Dendritic cell treated with granulocyte-macrophage colony-stimulating factor and Interleukin-4, amounts not matched to agents 40 ng/mL and 50 ng/mL, for 4 days (primary cell): ENCODE results near the gene FOXC2.

Source experiments
- H3K27ac Mint-ChIP-seq: one replicate; pipeline ENCODE4 v1.8.0; 2022; ENCODE audit warnings: mild to moderate bottlenecking, mixed read lengths
- H3K27me3 Mint-ChIP-seq: one replicate; pipeline ENCODE4 v1.8.0; 2022; ENCODE audit warnings: mild to moderate bottlenecking, mixed read lengths
- H3K36me3 Mint-ChIP-seq: one replicate; pipeline ENCODE4 v1.8.0; 2022; ENCODE audit warnings: low read depth, mixed read lengths
- H3K4me1 Mint-ChIP-seq: one replicate; pipeline ENCODE4 v1.8.0; 2022; ENCODE audit warnings: low read depth, mixed read lengths
- H3K4me3 Mint-ChIP-seq: one replicate; pipeline ENCODE4 v1.8.0; 2022; ENCODE audit warnings: mild to moderate bottlenecking, moderate library complexity, mixed read lengths
- H3K9me3 Mint-ChIP-seq: one replicate; pipeline ENCODE4 v1.8.0; 2022; ENCODE audit warnings: mixed read lengths
- intact Hi-C: fragments of 100-400 bp; cut with micrococcal nuclease; formaldehyde crosslinking; loops from one replicate; pipeline ENCODE4 v1.15.0; 2022

FOXC2 gene

GRCh38 chr16:86566601-86566965 lies at the start of gene FOXC2:
Gene FOXC2, plus strand, starts transcription at chr16:86566829. Its CDS starts 507 bp downstream, at chr16:86567336.
- H3K27ac Mint-ChIP-seq, result no peak within 1 kb of the TSS
- intact Hi-C loops, result no loop called here
- peak within 1 kb of the TSS; percentile 33 for H3K4me3 Mint-ChIP-seq
- no peaks in the 10 kb centered on the region for H3K9me3 Mint-ChIP-seq
- H3K36me3 Mint-ChIP-seq, result no peaks in the 10 kb centered on the region
- H3K27me3 Mint-ChIP-seq, result peaks cover 82% of the 10 kb centered on the region
- H3K4me1 Mint-ChIP-seq, result peaks cover 8% of the 10 kb centered on the region

GRCh38 chr16:86517033-86517432 lies 49.6 kb upstream of the FOXC2 start:
- intact Hi-C loops, result loop anchor here (5.0 kb wide), 2 partner anchors 175 to 700 kb away; no protein-coding TSS in a partner anchor
- Mint-ChIP-seq H3K27ac (no peak overlapping the region), H3K36me3 (no peaks in the 10 kb centered on the region), H3K4me3 (no peak overlapping the region), H3K9me3 (no peaks in the 10 kb centered on the region), H3K4me1 (peaks cover 12% of the 10 kb centered on the region), H3K27me3 (peaks cover 87% of the 10 kb centered on the region)

GRCh38 chr16:86517652-86518258 lies 48.9 kb upstream of the FOXC2 start:
- Mint-ChIP-seq H3K4me3 (no peak overlapping the region), H3K36me3 (no peaks in the 10 kb centered on the region), H3K27ac (no peak overlapping the region), H3K4me1 (peaks cover 12% of the 10 kb centered on the region), H3K27me3 (peaks cover 83% of the 10 kb centered on the region), H3K9me3 (no peaks in the 10 kb centered on the region)
- intact Hi-C loops, result loop anchor here (2.0 to 5.0 kb wide), 3 partner anchors 175 to 700 kb away; no protein-coding TSS in a partner anchor

- Mint-ChIP-seq H3K4me1 (peaks cover 7% of the 10 kb centered on the region), H3K27ac (no peak overlapping the region), H3K9me3 (no peaks in the 10 kb centered on the region), H3K36me3 (no peaks in the 10 kb centered on the region), H3K27me3 (peaks cover 75% of the 10 kb centered on the region), H3K4me3 (no peak overlapping the region)
- intact Hi-C loops, result loop anchor here (2.0 to 5.0 kb wide), 3 partner anchors 177 to 702 kb away; no protein-coding TSS in a partner anchor
These were observed 47.5 kb upstream of the FOXC2 start for GRCh38 chr16:86519007-86519648.

- H3K9me3 Mint-ChIP-seq, result no peaks in the 10 kb centered on the region
- peaks cover 74% of the 10 kb centered on the region for H3K27me3 Mint-ChIP-seq
- H3K27ac Mint-ChIP-seq, result no peak overlapping the region
- intact Hi-C loops, result loop anchor here (2.0 to 5.0 kb wide), 3 partner anchors 177 to 702 kb away; no protein-coding TSS in a partner anchor
- peaks cover 7% of the 10 kb centered on the region for H3K4me1 Mint-ChIP-seq
- peak overlapping the region; percentile 21 for H3K4me3 Mint-ChIP-seq
- no peaks in the 10 kb centered on the region for H3K36me3 Mint-ChIP-seq
These were observed 46.8 kb upstream of the FOXC2 start for GRCh38 chr16:86519649-86520316.

- peaks cover 7% of the 10 kb centered on the region for H3K4me1 Mint-ChIP-seq
- H3K27me3 Mint-ChIP-seq, result peaks cover 66% of the 10 kb centered on the region
- no peaks in the 10 kb centered on the region for H3K36me3 Mint-ChIP-seq
- H3K4me3 Mint-ChIP-seq, result no peak overlapping the region
- H3K9me3 Mint-ChIP-seq, result no peaks in the 10 kb centered on the region
- intact Hi-C loops, result no loop called here
- no peak overlapping the region for H3K27ac Mint-ChIP-seq
These were observed 46.1 kb upstream of the FOXC2 start for GRCh38 chr16:86520317-86521210.

GRCh38 chr16:86521236-86522197 lies 45.1 kb upstream of the FOXC2 start:
- Mint-ChIP-seq H3K4me3 (no peak overlapping the region), H3K36me3 (no peaks in the 10 kb centered on the region), H3K4me1 (peaks cover 7% of the 10 kb centered on the region), H3K27ac (no peak overlapping the region), H3K9me3 (no peaks in the 10 kb centered on the region), H3K27me3 (peaks cover 56% of the 10 kb centered on the region)
- intact Hi-C loops, result no loop called here

- intact Hi-C loops, result no loop called here
- Mint-ChIP-seq H3K9me3 (no peaks in the 10 kb centered on the region), H3K4me1 (peaks cover 7% of the 10 kb centered on the region), H3K27ac (no peak overlapping the region), H3K27me3 (peaks cover 45% of the 10 kb centered on the region), H3K4me3 (no peak overlapping the region), H3K36me3 (no peaks in the 10 kb centered on the region)
These were observed 44.0 kb upstream of the FOXC2 start for GRCh38 chr16:86522634-86523033.

GRCh38 chr16:86523166-86523740 lies 43.4 kb upstream of the FOXC2 start:
- Mint-ChIP-seq H3K9me3 (no peaks in the 10 kb centered on the region), H3K27me3 (peaks cover 39% of the 10 kb centered on the region), H3K4me3 (no peak overlapping the region), H3K36me3 (peaks cover 1% of the 10 kb centered on the region), H3K27ac (no peak overlapping the region), H3K4me1 (peaks cover 7% of the 10 kb centered on the region)
- intact Hi-C loops, result no loop called here

GRCh38 chr16:86524029-86524428 lies 42.6 kb upstream of the FOXC2 start:
- intact Hi-C loops, result no loop called here

GRCh38 chr16:86525696-86526095 lies 40.9 kb upstream of the FOXC2 start:
- no peaks in the 10 kb centered on the region for H3K9me3 Mint-ChIP-seq
- H3K27me3 Mint-ChIP-seq, result peaks cover 19% of the 10 kb centered on the region
- H3K4me1 Mint-ChIP-seq, result no peaks in the 10 kb centered on the region
- H3K27ac Mint-ChIP-seq, result no peak overlapping the region
- H3K4me3 Mint-ChIP-seq, result no peak overlapping the region
- intact Hi-C loops, result no loop called here
- peaks cover 24% of the 10 kb centered on the region for H3K36me3 Mint-ChIP-seq

More at GRCh38 chr16:86524029-86524428, 42.6 kb upstream of the FOXC2 start:
- peaks cover 31% of the 10 kb centered on the region for H3K27me3 Mint-ChIP-seq
- no peak overlapping the region for H3K4me3 Mint-ChIP-seq
- H3K36me3 Mint-ChIP-seq, result peaks cover 9% of the 10 kb centered on the region
- peaks cover 7% of the 10 kb centered on the region for H3K4me1 Mint-ChIP-seq
- no peak overlapping the region for H3K27ac Mint-ChIP-seq
- H3K9me3 Mint-ChIP-seq, result no peaks in the 10 kb centered on the region

GRCh38 chr16:86527366-86527765 lies 39.3 kb upstream of the FOXC2 start:
- Mint-ChIP-seq H3K36me3 (peaks cover 40% of the 10 kb centered on the region), H3K27me3 (peaks cover 8% of the 10 kb centered on the region), H3K4me3 (no peak overlapping the region), H3K9me3 (no peaks in the 10 kb centered on the region), H3K4me1 (no peaks in the 10 kb centered on the region), H3K27ac (no peak overlapping the region)
- intact Hi-C loops, result no loop called here
